ENCODE measurements around the gene PCDHA6. TPM values are rescaled to one million over a fixed set of nuclear protein-coding genes. Genes with fewer than 3 reads are reported as not detected.

Gene PCDHA6, protein sequence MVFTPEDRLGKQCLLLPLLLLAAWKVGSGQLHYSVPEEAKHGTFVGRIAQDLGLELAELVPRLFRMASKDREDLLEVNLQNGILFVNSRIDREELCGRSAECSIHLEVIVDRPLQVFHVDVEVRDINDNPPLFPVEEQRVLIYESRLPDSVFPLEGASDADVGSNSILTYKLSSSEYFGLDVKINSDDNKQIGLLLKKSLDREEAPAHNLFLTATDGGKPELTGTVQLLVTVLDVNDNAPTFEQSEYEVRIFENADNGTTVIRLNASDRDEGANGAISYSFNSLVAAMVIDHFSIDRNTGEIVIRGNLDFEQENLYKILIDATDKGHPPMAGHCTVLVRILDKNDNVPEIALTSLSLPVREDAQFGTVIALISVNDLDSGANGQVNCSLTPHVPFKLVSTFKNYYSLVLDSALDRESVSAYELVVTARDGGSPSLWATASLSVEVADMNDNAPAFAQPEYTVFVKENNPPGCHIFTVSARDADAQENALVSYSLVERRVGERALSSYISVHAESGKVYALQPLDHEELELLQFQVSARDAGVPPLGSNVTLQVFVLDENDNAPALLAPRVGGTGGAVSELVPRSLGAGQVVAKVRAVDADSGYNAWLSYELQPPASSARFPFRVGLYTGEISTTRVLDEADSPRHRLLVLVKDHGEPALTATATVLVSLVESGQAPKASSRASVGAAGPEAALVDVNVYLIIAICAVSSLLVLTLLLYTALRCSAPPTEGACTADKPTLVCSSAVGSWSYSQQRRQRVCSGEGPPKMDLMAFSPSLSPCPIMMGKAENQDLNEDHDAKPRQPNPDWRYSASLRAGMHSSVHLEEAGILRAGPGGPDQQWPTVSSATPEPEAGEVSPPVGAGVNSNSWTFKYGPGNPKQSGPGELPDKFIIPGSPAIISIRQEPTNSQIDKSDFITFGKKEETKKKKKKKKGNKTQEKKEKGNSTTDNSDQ
- total RNA-seq, result under 0.01 TPM in 1 of 2 replicates, not detected in the other

DNA sequence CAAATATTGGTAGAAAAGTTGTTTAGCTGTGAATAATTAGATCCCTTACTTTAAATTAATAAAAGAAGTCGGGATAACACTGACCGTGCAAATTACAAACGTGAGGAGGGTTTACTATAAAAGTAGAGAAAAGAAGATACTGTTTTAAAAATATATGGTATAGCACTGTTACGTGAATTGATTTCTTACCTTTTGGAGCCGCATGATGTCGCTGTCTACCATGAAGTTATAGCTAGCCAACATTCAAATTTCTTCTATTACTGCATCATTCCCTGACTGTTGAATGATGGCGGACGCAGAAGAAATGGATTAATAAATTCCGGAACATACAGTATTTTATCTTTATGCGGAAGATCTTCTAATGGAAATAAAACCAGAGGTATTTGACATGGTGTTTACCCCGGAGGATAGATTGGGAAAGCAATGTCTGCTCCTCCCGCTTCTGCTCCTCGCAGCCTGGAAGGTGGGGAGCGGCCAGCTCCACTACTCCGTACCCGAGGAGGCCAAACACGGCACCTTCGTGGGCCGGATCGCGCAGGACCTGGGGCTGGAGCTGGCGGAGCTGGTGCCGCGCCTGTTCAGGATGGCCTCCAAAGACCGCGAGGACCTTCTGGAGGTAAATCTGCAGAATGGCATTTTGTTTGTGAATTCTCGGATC lies at the start of gene PCDHA6:
PCDHA6 (plus strand) TSS at position 257 of the 658 bp plus-strand sequence; CDS start at position 389, 132 bp downstream.

DNA sequence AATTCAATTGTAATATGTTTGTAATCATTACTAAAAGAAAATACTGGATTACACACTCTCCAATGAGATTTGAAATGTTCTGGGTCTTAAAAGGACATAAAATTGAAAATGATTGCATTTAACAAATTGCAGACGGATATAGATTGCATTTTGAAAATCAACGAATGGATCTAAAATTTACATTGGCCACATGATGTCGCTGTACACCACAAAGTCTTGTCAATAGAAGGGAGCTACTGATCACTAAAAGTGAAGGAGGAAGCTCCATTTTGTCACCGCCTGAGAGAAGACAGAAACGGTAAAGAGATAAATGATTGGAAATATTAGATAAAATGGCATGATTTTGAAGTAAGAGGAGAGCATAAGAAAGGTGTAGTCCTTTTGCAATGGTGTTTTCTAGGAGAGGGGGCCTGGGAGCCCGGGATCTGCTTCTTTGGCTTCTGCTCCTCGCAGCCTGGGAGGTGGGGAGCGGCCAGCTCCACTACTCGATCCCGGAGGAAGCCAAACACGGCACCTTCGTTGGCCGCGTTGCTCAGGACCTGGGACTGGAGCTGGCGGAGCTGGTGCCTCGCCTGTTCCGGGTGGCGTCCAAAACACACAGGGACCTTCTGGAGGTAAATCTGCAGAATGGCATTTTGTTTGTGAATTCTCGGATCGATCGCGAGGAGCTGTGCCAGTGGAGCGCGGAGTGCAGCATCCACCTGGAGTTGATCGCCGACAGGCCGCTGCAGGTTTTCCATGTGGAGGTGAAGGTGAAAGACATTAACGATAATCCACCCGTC lies 41.7 kb upstream of the PCDHA6 start, which contains the start of gene PCDHA1:
PCDHA1 (plus strand) TSS at position 236 of the 782 bp plus-strand sequence.

DNA sequence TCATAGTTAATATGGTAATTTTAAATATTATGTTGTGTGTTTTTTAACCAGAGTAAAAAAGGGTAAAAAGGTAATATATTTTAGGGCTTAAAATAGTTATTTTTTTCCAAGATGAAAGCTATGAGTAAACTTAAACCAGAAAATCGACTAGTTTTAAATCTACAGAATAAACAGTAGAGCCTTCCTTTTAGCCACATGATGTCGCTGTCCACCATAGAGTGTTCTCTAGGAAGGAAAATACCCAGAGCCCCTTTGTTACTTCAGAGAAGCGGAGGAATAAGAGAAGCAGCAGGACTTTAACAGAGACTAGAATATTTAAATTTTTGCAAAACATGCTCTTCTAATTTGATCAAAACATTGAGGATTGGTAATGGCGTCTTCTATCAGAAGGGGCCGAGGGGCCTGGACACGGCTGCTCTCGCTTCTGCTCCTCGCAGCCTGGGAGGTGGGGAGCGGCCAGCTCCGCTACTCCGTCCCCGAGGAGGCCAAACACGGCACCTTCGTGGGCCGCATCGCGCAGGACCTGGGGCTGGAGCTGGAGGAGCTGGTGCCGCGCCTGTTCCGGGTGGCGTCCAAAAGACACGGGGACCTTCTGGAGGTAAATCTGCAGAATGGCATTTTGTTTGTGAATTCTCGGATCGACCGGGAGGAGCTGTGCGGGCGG lies 33.0 kb upstream of the PCDHA6 start, which contains the start of gene PCDHA2:
PCDHA2 (plus strand) TSS at position 258 of the 664 bp plus-strand sequence.

DNA sequence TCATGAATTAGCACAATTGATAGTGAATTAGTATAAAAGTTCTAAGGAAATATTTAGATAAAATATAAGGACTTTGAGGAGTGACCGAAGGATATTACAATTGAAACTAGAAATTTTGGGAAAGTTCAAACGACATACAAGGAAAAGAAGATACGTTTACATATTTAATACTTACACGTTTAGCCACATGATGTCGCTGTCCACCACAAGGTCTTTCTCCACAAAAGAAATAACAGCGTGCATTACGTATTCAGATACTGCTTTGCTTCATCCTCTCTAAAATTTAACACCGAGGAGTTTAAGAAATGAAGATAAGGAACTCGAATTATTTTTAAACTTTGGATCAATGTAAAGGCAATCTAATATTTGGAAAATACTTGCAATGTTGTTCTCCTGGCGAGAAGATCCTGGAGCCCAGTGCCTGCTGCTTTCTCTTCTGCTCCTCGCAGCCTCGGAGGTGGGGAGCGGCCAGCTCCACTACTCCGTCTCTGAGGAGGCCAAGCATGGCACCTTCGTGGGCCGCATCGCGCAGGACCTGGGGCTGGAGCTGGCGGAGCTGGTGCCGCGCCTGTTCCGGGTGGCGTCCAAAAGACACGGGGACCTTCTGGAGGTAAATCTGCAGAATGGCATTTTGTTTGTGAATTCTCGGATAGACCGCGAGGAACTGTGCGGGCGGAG lies 26.8 kb upstream of the PCDHA6 start, which contains the start of gene PCDHA3:
PCDHA3 (plus strand) TSS at position 242 of the 678 bp plus-strand sequence.

DNA sequence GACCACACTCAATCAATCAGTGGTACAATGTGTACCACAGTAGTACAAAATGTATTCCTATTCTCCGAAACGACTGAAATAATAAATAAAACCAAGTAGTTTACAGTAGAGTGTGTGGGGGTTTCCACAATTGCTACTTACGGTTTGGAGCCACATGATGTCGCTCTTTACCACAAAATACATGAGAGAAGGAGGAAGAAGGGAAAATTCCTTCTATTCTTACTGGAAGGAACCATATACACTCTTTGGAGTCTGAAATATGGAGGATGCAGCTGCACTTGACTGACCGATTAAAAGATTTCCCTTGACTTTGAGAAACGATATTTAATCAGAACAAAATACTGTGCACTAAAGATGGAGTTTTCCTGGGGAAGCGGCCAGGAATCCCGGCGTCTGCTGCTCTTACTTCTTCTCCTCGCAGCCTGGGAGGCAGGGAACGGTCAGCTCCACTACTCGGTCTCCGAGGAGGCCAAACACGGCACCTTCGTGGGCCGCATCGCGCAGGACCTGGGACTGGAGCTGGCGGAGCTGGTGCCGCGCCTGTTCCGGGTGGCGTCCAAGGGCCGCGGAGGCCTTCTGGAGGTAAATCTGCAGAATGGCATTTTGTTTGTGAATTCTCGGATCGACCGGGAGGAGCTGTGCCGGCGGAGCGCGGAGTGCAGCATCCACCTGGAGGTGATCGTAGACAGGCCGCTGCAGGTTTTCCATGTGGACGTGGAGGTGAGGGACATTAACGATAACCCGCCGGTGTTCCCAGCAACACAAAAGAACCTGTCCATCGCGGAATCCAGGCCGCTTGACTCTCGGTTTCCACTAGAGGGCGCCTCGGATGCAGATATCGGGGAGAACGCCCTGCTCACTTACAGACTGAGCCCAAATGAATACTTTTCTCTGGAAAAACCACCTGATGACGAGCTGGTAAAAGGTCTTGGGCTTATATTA lies 20.7 kb upstream of the PCDHA6 start, which contains the start of gene PCDHA4:
PCDHA4 (plus strand) TSS at position 235 of the 942 bp plus-strand sequence.

DNA sequence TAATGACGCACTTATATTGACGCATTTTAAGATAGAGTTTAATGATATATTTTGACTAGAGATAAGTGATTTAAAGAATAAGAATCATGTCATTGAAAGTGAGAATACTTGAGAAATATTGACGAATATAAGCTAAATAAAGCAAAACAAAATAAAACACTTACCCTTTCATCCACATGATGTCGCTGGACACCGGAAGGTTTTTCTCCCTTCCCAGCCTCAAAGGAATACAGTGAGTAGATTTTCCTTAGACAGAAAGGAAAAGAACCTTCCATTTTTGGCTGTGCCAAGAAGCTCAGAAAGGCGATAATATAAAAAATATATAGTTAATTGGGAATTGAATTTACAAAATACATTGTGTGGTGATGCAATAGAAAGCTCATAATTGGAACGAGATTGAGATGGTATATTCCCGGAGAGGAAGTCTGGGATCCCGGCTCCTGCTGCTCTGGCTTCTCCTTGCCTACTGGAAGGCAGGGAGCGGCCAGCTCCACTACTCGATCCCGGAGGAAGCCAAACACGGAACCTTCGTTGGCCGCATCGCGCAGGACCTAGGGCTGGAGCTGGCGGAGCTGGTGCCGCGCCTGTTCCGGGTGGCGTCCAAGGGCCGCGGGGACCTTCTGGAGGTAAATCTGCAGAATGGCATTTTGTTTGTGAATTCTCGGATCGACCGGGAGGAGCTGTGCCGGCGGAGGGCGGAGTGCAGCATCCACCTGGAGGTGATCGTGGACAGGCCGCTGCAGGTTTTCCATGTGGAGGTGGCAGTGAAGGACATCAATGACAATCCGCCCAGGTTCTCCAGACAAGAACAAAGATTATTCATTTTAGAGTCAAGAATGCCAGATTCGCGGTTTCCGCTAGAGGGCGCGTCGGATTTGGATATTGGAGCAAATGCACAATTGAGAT lies 6.1 kb upstream of the PCDHA6 start, which contains the start of gene PCDHA5:
PCDHA5 (plus strand) TSS at position 239 of the 906 bp plus-strand sequence.

DNA sequence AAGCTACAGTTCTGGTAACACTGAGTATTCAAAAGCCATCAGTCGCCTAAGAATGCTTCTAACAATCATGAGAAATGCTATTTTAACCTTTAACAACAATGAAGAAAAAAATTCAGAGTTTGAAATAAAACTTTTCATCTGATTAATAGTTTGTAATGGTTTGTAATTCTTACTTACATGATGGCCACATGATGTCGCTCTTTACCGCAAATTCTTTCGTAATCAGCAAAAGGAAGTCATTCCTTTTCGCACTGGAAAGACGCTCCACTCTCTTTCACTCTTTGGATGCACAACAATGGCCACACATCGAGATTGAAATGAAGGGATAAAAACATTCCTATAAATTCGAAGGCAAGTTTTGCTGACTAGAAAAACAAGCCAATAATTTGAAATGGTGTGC lies 6.2 kb downstream of the PCDHA6 start, which contains the start of gene PCDHA7:
PCDHA7 (plus strand) TSS at position 277 of the 400 bp plus-strand sequence; CDS start at position 392, 115 bp downstream.

DNA sequence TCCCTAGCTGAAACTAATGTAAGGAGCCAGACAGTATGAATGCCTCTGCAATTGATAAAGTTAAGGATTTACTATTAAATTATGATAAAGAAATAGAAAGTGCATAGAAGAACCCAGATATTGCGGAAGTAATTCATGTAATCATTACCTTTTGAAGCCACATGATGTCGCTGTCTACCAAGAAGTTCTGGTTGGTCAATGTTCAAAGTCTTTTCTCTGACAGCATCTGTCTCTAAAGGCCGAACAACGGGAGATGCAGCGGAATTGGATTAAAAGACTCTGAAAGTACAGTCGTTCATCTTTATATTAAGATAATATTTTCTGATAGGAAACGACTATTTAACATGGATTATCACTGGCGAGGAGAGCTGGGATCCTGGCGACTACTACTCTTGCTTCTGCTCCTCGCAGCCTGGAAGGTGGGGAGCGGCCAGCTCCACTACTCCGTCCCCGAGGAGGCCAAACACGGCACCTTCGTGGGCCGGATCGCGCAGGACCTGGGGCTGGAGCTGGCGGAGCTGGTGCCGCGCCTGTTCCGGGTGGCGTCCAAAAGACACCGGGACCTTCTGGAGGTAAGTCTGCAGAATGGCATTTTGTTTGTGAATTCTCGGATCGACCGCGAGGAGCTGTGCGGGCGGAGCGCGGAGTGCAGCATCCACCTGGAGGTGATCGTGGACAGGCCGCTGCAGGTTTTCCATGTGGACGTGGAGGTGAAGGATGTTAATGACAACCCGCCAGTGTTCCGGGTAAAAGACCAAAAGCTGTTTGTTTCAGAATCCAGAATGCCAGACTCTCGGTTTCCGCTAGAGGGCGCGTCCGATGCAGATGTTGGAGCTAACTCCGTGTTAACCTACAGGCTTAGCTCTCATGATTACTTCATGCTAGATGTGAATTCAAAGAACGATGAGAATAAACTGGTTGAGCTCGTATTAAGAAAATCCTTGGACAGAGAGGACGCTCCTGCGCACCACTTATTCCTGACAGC lies 13.5 kb downstream of the PCDHA6 start, which contains the start of gene PCDHA8:
PCDHA8 (plus strand) TSS at position 210 of the 985 bp plus-strand sequence; CDS start at position 345, 135 bp downstream.

DNA sequence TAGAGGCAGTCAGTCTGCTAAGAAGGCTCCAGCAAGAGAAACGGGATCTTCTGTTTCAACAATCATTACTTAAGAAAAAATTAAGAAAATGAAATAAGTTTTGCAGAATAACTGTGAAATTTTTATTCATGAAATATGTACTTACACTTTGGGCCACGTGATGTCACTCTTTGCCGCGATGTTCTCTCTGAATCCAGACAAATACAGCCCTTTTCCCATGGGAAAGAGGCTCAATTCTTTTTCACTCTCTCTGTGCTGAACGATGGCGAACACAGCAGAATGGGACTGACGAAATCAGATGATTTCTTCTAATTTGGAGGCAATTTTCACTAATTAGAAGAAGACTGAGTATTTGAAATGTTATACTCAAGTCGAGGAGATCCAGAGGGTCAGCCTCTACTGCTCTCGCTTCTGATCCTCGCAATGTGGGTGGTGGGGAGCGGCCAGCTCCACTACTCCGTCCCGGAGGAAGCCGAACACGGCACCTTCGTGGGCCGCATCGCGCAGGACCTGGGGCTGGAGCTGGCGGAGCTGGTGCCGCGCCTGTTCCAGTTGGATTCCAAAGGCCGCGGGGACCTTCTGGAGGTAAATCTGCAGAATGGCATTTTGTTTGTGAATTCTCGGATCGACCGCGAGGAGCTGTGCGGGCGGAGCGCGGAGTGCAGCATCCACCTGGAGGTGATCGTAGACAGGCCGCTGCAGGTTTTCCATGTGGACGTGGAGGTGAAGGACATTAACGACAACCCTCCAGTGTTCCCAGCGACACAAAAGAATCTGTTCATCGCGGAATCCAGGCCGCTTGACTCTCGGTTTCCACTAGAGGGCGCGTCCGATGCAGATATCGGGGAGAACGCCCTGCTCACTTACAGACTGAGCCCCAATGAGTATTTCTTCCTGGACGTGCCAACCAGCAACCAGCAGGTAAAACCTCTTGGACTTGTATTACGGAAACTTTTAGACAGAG lies 20.7 kb downstream of the PCDHA6 start, which contains the start of gene PCDHA9:
PCDHA9 (plus strand) TSS at position 244 of the 964 bp plus-strand sequence; CDS start at position 358, 114 bp downstream.

DNA sequence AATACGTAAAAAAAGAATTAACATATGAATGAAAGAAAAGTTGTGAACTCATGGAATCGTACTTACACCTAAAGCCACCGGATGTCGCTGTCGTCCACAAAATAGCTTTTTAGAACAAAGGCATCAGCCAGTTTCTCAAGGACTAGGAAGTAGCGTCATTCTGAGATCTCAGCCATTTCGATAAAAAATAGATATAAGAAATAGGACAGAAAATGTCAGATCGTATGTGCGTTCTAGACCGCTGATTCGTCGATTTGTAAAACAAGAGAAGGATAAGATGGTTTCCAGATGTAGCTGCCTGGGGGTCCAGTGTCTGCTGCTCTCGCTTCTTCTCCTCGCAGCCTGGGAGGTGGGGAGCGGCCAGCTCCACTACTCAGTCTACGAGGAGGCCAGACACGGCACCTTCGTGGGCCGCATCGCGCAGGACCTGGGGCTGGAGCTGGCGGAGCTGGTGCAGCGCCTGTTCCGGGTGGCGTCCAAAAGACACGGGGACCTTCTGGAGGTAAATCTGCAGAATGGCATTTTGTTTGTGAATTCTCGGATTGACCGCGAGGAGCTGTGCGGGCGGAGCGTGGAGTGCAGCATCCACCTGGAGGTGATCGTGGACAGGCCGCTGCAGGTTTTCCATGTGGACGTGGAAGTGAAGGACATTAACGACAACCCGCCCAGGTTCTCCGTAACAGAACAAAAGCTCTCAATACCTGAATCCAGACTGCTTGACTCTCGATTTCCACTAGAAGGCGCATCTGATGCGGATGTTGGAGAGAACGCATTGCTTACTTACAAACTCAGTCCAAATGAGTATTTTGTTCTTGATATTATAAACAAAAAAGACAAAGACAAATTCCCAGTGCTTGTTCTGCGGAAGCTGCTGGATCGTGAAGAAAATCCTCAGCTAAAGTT lies 28.3 kb downstream of the PCDHA6 start, which contains the start of gene PCDHA10:
PCDHA10 (plus strand) TSS at position 126 of the 903 bp plus-strand sequence; CDS start at position 278, 152 bp downstream.

DNA sequence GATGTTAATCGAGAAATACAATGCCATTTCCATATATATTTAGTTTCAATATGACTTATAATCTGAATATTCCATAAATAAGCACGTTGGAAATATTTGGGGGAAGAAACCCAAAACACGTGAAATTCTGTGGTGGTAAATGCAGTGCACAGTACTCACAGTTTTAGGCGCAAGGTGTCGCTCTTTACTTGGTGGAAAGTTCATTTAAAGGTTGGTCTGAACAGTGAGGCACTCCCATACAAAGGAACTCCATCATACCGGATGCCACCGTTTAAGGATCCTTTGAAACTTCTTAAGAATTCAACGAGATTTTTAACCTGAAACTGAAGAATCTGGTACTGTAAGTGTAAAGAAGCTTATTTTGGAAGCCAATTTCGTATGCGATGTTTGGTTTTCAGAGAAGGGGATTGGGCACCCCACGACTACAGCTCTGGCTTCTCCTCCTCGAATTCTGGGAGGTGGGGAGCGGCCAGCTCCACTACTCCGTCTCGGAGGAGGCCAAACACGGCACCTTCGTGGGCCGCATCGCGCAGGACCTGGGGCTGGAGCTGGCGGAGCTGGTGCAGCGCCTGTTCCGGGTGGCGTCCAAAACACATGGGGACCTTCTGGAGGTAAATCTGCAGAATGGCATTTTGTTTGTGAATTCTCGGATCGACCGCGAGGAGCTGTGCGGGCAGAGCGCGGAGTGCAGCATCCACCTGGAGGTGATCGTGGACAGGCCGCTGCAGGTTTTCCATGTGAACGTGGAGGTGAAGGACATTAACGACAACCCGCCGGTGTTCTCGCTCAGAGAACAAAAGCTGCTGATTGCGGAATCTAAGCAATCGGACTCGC lies 41.2 kb downstream of the PCDHA6 start, which contains the start of gene PCDHA11:
PCDHA11 (plus strand) TSS at position 237 of the 834 bp plus-strand sequence; CDS start at position 384, 147 bp downstream.

Measured in myometrial cell (primary cell).